Esophagus muscularis mucosa (tissue), 4 donors: ENCODE results near the gene NINJ1. TPM values are rescaled to one million over a fixed set of nuclear protein-coding genes. Genes with fewer than 3 reads are reported as not detected.

Experiments used
- DNase-seq: peaks from one replicate; pipeline ENCODE4 v3.0.0-alpha.2; 2017; ENCODE audit errors: extremely low spot score
- H3K27ac ChIP-seq, 4 donors: fragments of 200-600 bp; sonication (generic); replicated peaks in 1 of 4; 1 replicate in 3 of 4; 2 replicates in 1 of 4; pipeline ENCODE4 v1.5.1; 2016 to 2019; ENCODE audit warnings: mild to moderate bottlenecking in 1 of 4
- H3K27me3 ChIP-seq, 4 donors: fragments of 200-600 bp; sonication (generic); one replicate each; pipeline versions ENCODE4 v1.5.1 to v1.6.0; 2016 to 2019
- H3K36me3 ChIP-seq, 4 donors: fragments of 200-600 bp; sonication (generic); one replicate each; pipeline ENCODE4 v1.5.1; 2016 to 2019
- H3K4me1 ChIP-seq, 4 donors: fragments of 200-600 bp; sonication (generic); one replicate each; pipeline ENCODE4 v1.5.1; 2016 to 2019
- H3K4me3 ChIP-seq, 4 donors: fragments of 200-600 bp; sonication (generic); 1 replicate in 2 of 4; 2 replicates in 2 of 4; pipeline ENCODE4 v1.5.1; 2016 to 2019; ENCODE audit warnings: mild to moderate bottlenecking in 4 of 4, moderate library complexity in 1 of 4
- H3K9me3 ChIP-seq, 4 donors: fragments of 200-600 bp; sonication (generic); 1 replicate in 3 of 4; 2 replicates in 1 of 4; pipeline ENCODE4 v1.5.1; 2016 to 2019
- CTCF ChIP-seq, 3 experiments: fragments of 200-600 bp in 2 of 3; fragments of 450-650 bp in 1 of 3; sonication (generic) in 2 of 3; IDR thresholded peaks; one replicate each; pipeline ENCODE4 v1.5.1; 2017 to 2019; ENCODE audit warnings: antibody characterized with exemption in 3 of 3, mild to moderate bottlenecking in 2 of 3, moderate library complexity in 1 of 3
- EP300 ChIP-seq: sonication (generic); formaldehyde crosslinking; IDR thresholded peaks from one replicate; pipeline ENCODE4 v1.6.1; 2017; ENCODE audit warnings: antibody characterized with exemption
- POLR2A ChIP-seq: fragments of 450-650 bp; IDR thresholded peaks from one replicate; pipeline ENCODE4 v1.6.1; 2017; ENCODE audit warnings: antibody characterized with exemption, moderate library complexity, mild to moderate bottlenecking, low read depth
- POLR2AphosphoS5 ChIP-seq, 2 donors: sonication (generic); formaldehyde crosslinking; IDR thresholded peaks; one replicate each; pipeline ENCODE4 v1.6.1; 2017; ENCODE audit warnings: antibody characterized with exemption in 2 of 2
- WGBS: methylation state at CpG from one replicate; pipeline ENCODE4 v1.1.5; 2018; 5-methylcytosine and 5-hydroxymethylcytosine counted together
- intact Hi-C: fragments of 100-400 bp; cut with DNase I; formaldehyde crosslinking; loops from one replicate; pipeline ENCODE4 v1.15.1; 2023
- total RNA-seq, 4 donors: library from RNA; depleted of rRNA; stranded (reverse); fragments of >200 nt; gene quantifications; one replicate each; pipeline versions ENCODE4 v1.1.0 to v1.2.1, GENCODE V29; 2016

Gene NINJ1
- total RNA-seq, 4 donors from 2014 or later = 69.3 to 90.6 (median 72.7) TPM

- H3K27ac ChIP-seq = no peak overlapping the region
- TF ChIP-seq POLR2A (no peak), CTCF (IDR thresholded peaks at IDR 0.05) (no peak), EP300 (no peak), POLR2AphosphoS5 (IDR thresholded peaks at IDR 0.05) (no peak)
- H3K36me3 ChIP-seq = no peaks in the 10 kb centered on the region
- no peaks in the 10 kb centered on the region for H3K27me3 ChIP-seq
- DNase-seq = no peak
- intact Hi-C loops = loop anchor here (10.0 kb wide), 1 partner anchor 411 kb away; the partner anchor contains the start of gene PHF2
- H3K4me1 ChIP-seq = peaks cover 18 to 33% (median 29%) of the 10 kb centered on the region in 4 donors
- WGBS = 98% methylated on average over 13 of the region's 13 CpGs
- no peaks in the 10 kb centered on the region for H3K9me3 ChIP-seq
- H3K4me3 ChIP-seq = no peak overlapping the region
Observed at GRCh38 chr9:93164085-93164484, 30.0 kb upstream of the NINJ1 start.

- TF ChIP-seq CTCF (IDR thresholded peaks at IDR 0.05) (no peak), POLR2A (no peak)
- intact Hi-C loops = loop anchor here (2.0 to 10.0 kb wide), 2 partner anchors 141 to 413 kb away; partner anchors contain the start of gene PHF2
- Histone ChIP-seq H3K9me3 (no peaks in the 10 kb centered on the region), H3K27ac (peak overlapping the region in 1 of 4 donors; percentile 23), H3K4me3 (no peak overlapping the region), H3K27me3 (no peaks in the 10 kb centered on the region), H3K4me1 (peaks cover 18 to 33% (median 29%) of the 10 kb centered on the region in 4 donors), H3K36me3 (no peaks in the 10 kb centered on the region)
- DNase-seq = no peak
- WGBS = 63% methylated on average over 11 of the region's 11 CpGs
Observed at GRCh38 chr9:93161786-93162562, 27.9 kb upstream of the NINJ1 start.

- H3K27me3 ChIP-seq = no peaks in the 10 kb centered on the region
- no peaks in the 10 kb centered on the region for H3K36me3 ChIP-seq
- H3K9me3 ChIP-seq = no peaks in the 10 kb centered on the region
- 20% methylated on average over 19 of the region's 19 CpGs for WGBS
- peaks cover 18 to 33% (median 29%) of the 10 kb centered on the region in 4 donors for H3K4me1 ChIP-seq
- intact Hi-C loops = loop anchor here (2.0 to 10.0 kb wide), 2 partner anchors 143 to 415 kb away; partner anchors contain the start of gene PHF2
- TF ChIP-seq POLR2A = no peak
- peak; percentile 98 to 99 (median 98) for TF ChIP-seq CTCF (IDR thresholded peaks at IDR 0.05)
- peak in 1 of 2 donors; percentile 69 for TF ChIP-seq POLR2AphosphoS5 (IDR thresholded peaks at IDR 0.05)
- no peak for TF ChIP-seq EP300
- no peak overlapping the region for H3K27ac ChIP-seq
- no peak for DNase-seq
- no peak overlapping the region for H3K4me3 ChIP-seq
Observed at GRCh38 chr9:93159601-93160471, 25.8 kb upstream of the NINJ1 start.

- Histone ChIP-seq H3K36me3 (no peaks in the 10 kb centered on the region), H3K4me1 (peaks cover 11 to 22% (median 18%) of the 10 kb centered on the region in 4 donors), H3K4me3 (no peak overlapping the region), H3K27ac (no peak overlapping the region), H3K27me3 (no peaks in the 10 kb centered on the region), H3K9me3 (no peaks in the 10 kb centered on the region)
- DNase-seq = no peak
- TF ChIP-seq POLR2AphosphoS5 (IDR thresholded peaks at IDR 0.05) (no peak), EP300 (no peak), POLR2A (no peak), CTCF (IDR thresholded peaks at IDR 0.05) (no peak)
- WGBS = 94% methylated on average over 7 of the region's 11 CpGs
- intact Hi-C loops = no loop called here
Observed at GRCh38 chr9:93156475-93157008, 22.5 kb upstream of the NINJ1 start.
